ENCODE measurements around the gene RXRB.
A peak's percentile ranks its signal among the peaks of the same experiment; 100 is the strongest.

Gene RXRB

DNA sequence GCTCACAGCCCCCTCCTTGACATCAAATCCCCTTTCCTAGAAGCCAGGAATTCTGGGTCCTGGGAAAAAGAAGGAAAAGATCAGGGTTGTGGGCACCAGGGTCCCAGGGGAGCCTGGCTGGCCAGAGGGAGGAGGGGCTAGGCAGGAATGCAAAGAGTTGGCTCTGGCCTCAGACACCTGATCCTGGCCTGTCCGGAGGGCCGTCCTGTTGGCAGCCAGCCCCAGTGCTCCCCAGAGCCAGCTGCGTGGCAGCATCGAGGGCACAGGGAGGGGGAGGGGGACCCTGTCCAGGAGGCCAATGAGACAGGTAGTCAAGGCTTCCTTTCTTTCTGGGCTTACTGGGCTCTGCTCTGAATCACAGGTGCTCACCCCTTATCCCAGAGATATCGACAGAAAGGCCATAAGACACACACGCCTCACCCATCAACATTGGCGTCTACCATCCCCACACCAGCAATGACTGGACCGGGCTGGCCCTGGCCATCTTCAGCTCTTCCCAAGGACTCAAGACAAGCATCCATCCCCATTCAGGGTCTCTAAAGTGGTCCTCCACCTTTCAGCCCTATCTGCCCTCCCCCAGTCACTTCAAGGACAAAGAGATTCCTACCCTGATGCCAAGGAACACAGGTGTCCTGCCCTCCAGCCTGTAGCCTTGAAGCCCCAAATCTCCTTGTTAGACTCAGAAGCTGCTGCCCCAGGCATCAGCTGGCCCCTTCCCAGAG, 8.9 kb downstream of the RXRB start:
- Mint-ChIP-seq H3K27ac (no peak overlapping the region), H3K4me1 (peaks cover 20% of the 10 kb centered on the region), H3K36me3 (ENCODE audit: low read depth) (peaks cover 28% of the 10 kb centered on the region), H3K27me3 (ENCODE audit: low read depth) (peaks cover 42% of the 10 kb centered on the region), H3K4me3 (peak overlapping the region; percentile 52 to 62 (median 59)), H3K9me3 (no peaks in the 10 kb centered on the region)
- TF ChIP-seq, protein P1, sequence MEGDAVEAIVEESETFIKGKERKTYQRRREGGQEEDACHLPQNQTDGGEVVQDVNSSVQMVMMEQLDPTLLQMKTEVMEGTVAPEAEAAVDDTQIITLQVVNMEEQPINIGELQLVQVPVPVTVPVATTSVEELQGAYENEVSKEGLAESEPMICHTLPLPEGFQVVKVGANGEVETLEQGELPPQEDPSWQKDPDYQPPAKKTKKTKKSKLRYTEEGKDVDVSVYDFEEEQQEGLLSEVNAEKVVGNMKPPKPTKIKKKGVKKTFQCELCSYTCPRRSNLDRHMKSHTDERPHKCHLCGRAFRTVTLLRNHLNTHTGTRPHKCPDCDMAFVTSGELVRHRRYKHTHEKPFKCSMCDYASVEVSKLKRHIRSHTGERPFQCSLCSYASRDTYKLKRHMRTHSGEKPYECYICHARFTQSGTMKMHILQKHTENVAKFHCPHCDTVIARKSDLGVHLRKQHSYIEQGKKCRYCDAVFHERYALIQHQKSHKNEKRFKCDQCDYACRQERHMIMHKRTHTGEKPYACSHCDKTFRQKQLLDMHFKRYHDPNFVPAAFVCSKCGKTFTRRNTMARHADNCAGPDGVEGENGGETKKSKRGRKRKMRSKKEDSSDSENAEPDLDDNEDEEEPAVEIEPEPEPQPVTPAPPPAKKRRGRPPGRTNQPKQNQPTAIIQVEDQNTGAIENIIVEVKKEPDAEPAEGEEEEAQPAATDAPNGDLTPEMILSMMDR (IDR thresholded peaks at IDR 0.05; ENCODE audit: unreplicated experiment in 3 of 3) = no peak

DNA sequence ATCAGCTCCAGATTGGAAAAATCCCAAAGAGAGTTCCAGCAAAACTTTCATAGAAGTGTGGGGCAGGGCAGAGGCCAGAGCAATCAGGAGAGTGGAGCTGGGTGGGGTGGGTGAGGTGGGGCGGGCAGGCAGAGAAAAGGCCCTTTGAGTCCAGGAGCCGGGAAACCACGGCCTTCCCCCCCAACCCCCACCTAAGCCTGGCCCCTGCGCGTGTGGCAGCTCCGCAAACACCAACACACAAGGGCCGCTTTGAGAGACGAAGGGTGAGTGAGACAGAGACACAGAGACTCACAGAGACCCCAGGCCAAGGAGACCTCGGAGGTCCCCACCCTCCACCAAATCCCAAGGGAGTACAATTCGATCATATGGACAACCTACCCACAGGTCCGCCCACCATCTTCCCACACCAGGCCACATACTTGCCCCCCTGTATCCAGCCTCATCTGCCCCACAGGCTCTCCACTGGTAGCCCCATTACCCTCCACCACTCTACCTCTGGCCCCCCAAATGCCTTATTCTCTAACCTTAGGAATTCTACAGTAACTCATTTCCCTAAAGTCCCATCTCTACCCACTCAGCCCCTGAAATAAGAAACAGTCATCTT, 9.9 kb downstream of the RXRB start:
- TF ChIP-seq, protein P1 (IDR thresholded peaks at IDR 0.05; ENCODE audit: unreplicated experiment in 3 of 3) = no peak
- H3K36me3 Mint-ChIP-seq (ENCODE audit: low read depth) = peaks cover 19% of the 10 kb centered on the region

DNA sequence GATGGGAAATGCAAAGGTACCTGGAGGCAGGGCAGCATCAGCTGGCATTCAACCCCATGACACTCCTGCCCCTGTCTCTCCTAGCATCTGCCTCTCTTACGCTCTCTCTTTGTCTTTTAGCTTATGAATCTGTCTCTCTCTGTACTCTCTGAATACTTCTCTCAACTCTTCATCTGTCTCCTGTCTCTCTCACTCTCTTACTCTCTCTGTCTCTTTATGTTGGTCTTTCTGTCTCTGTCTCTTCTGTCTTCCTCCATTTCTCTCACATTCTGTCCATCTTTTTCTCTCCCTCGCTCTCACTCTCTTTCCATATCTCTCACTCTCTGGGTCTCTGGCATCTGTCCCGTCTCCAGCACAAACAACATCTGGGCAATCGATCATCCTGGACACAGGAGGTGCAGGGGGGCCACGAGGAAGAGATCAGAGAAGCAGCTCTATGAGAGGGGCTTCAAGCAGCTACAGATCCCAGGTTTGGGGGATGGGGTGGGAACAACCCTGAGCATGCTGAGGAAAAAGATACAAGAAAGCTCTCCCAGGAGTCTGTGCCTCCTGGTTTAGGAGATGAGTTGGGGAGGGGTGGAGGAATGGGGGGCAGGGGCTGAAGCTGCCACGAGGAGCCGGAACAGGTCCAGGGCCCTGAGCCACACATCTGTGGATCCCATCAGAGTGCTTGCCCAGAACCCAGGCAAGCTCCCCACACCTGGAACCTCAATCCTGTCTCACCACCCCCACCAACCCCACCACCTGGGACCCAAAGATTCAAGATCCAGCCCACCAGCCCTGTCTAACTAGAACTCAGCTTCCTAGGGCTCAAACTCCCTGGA, 10.6 kb downstream of the RXRB start:
- H3K36me3 Mint-ChIP-seq (ENCODE audit: low read depth) = peaks cover 12% of the 10 kb centered on the region

More for the DNA sequence above, 9.9 kb downstream of the RXRB start:
- H3K27ac Mint-ChIP-seq = no peak overlapping the region
- H3K9me3 Mint-ChIP-seq = no peaks in the 10 kb centered on the region
- peaks cover 42% of the 10 kb centered on the region for H3K27me3 Mint-ChIP-seq (ENCODE audit: low read depth)
- peaks cover 20% of the 10 kb centered on the region for H3K4me1 Mint-ChIP-seq
- H3K4me3 Mint-ChIP-seq = peak overlapping the region in 2 of 3 experiments; percentile 0 to 13

DNA sequence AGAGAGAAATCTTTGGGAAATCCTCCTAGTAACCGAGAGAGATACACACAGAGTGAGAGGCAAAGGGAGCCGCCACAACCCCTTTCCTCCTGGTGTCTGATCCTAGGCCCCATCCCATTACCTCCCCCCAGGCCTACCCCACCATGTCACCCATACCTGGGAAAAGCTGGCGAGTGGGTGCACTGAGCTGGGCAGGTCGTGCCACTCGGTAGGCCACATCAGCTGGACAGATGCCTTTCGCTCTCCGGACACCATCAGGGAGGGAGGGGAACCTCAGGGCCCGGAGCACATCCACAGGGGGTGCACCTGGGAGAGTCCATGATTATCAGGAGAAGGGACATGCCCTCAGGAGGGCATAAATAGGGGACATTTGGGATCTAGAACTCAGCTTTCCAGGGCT, 11.3 kb downstream of the RXRB start:
- H3K27ac Mint-ChIP-seq = no peak overlapping the region
- H3K4me3 Mint-ChIP-seq = no peak overlapping the region
- H3K36me3 Mint-ChIP-seq (ENCODE audit: low read depth) = peaks cover 13% of the 10 kb centered on the region
- TF ChIP-seq, protein P1 (IDR thresholded peaks at IDR 0.05; ENCODE audit: unreplicated experiment in 3 of 3) = no peak
- peaks cover 20% of the 10 kb centered on the region for H3K4me1 Mint-ChIP-seq
- no peaks in the 10 kb centered on the region for H3K9me3 Mint-ChIP-seq
- H3K27me3 Mint-ChIP-seq (ENCODE audit: low read depth) = peaks cover 39% of the 10 kb centered on the region

More for the DNA sequence above, 10.6 kb downstream of the RXRB start:
- Mint-ChIP-seq H3K27ac (no peak overlapping the region), H3K4me3 (no peak overlapping the region), H3K4me1 (peaks cover 20% of the 10 kb centered on the region), H3K9me3 (no peaks in the 10 kb centered on the region), H3K27me3 (ENCODE audit: low read depth) (peaks cover 38% of the 10 kb centered on the region)
- TF ChIP-seq, protein P1 (IDR thresholded peaks at IDR 0.05; ENCODE audit: unreplicated experiment in 3 of 3) = no peak

DNA sequence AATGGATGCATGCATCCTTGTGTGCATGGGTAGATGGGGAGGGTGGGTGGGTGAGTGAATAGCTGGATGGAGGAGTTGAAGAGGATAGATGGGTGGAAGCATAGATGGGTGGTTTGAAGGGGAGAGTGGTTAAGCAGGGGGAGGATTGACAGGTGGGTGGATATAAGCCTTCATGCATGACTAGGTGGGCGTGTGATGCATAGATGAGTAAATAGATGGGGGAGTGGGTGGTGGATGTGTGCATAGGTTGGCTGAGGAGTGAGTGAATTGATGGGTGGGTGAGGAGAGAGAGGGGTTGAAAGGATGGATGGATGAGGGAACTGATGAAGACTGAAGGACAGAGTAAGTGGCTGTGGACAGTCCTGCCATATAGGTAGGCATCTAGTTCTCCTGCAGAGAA, 12.7 kb downstream of the RXRB start:
- TF ChIP-seq, protein P1 (IDR thresholded peaks at IDR 0.05; ENCODE audit: unreplicated experiment in 3 of 3) = no peak
- peaks cover 10% of the 10 kb centered on the region for H3K36me3 Mint-ChIP-seq (ENCODE audit: low read depth)
- H3K27ac Mint-ChIP-seq = no peak overlapping the region
- H3K9me3 Mint-ChIP-seq = no peaks in the 10 kb centered on the region
- no peak overlapping the region for H3K4me3 Mint-ChIP-seq
- peaks cover 31% of the 10 kb centered on the region for H3K27me3 Mint-ChIP-seq (ENCODE audit: low read depth)
- H3K4me1 Mint-ChIP-seq = peaks cover 17% of the 10 kb centered on the region

Measured in nephron (organoid).